GM18861 (cell line): ENCODE measurements around the gene SLC29A4.
"Not testable (repeated sequence)": the region's sequence is repeated elsewhere in the genome, so short reads cannot be mapped to it uniquely, and the experiment has no call there.

ENCODE experiments used
- ATAC-seq: cut with Tn5 transposase; IDR thresholded peaks from one replicate; pipeline ENCODE4 v1.9.1; 2021; ENCODE audit not compliant: unreplicated experiment

SLC29A4 gene

DNA sequence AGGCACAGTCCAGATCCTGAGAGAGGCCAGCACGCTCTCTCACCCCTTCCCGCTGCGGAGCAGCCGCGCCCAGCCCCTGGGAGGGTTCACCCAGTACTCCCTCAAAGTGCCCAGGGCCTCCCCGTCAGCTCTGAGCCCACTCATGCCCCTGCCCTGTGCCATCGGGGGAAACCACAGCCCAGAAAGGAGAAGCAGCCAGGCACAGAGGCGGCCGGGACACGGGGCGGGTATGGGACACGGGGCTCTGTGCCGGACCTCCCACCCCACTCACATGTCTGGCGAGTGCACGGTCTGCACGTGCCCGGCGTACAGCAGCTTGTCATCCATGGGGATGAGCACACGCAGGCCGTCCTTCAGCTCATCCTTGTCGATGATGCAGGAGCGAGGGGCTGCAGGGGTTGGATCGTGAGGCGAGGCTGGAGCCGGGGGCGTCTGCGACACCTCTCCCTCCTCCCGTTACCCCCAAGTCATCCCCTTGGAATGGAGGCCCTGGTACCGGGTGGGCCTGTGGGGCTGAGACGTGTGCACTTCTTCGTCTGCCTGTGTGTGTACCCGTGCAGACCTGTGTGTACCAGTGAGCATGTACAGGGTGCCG, 38.2 kb downstream of the SLC29A4 start:
- ATAC-seq: no peak

DNA sequence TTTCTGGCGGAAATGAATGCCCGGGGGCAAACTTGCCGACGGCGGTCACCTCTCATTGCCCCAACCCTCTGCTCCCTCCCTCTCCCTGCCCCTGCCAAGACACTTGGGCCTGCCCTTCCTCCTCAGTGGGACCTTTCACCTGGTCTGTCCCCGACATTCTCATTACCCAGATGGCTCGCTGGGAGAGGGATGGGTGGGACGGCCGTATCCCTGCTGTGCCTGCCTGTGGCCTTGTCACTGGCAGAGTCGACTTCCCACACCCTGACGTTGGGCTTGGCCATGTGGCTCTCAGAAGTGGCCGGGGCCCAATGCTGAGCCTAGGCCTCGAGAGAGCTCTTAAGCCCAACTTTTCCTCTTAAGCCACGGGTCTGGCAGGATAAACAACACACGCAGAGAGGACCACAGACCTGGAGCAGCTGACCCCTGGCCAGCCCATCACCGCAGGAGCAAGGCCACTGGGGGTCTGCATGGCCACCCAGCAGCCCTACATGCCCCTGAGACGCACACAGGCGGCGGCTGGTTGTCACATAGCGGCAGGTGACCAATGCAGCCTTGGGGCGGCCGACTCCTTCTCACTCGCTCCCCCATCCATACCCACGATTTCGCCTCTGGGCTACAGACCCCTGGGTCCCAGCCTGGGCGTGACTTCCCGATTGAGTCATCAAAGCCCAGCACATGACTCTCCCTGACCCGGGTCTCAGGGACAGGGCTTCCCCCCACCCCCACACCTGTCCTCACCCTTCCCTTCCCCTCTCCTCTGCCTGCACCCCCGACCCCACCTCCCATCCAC, 40.1 kb downstream of the SLC29A4 start:
- no peak for ATAC-seq

DNA sequence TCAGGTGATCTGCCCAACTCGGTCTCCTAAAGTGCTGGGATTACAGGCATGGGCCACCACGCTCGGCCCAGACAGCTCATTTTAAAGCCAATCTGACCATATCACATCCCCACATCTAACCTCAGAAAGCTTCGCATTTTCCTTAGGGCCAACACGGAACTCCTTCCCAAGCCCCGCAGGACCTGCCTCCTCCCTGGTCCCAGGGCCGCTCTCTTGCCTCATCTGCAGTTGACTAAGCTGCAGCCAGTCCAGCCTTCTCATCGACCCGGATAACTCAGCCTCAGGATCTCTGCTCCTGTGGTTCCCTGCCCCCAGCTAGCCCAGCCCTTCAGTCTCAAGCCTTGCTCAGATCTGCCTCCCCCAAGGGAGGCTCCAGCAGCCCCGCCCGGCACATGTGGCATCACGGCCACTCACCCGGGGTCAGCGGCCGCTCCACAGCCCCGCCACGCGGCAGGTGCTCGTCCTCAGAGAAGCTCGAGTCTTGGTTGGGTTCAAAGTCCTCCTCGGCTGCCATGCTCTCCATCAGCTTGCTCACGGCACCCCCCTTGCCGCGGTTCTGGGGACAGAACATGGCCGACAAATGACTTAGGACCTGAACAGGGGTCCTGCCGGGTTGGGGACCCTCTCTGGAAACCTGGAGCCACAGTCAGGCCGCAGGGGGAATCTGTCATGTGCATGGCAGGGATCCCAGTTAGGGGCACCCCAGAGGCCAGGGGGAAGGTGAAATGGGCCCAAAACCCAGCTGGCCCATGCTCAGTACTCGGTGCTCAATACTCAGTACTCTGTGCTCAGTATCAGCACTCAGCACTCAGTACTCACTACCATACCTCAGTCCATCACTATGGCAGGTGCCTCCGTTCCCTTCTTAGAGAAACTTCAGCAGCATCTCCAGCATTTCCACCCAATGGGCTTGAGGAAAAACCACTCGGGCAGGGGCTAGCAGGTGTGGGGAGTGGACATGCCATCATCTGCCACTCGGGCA, 41.3 kb downstream of the SLC29A4 start:
- ATAC-seq: not testable (repeated sequence)

DNA sequence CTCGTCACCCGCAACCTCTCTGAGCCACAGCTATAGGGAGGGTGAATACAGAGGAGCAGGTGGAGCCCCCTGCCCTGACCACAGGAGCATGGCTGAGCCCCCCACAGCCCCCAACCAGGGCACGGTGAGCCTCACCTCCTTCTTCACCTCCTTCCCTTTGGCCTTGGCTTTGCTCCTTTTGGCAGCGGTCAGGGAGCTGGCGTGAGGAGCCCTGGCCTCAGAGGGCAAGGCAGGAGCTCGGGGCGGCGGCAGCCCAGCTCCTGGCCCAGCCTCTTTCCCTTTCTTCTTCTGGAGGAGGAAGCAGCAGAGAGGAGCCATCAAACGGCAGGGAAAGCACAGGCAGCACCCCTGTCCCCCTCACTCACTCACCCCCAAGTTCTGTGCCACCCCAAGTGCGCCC, 42.2 kb downstream of the SLC29A4 start:
- no peak for ATAC-seq

DNA sequence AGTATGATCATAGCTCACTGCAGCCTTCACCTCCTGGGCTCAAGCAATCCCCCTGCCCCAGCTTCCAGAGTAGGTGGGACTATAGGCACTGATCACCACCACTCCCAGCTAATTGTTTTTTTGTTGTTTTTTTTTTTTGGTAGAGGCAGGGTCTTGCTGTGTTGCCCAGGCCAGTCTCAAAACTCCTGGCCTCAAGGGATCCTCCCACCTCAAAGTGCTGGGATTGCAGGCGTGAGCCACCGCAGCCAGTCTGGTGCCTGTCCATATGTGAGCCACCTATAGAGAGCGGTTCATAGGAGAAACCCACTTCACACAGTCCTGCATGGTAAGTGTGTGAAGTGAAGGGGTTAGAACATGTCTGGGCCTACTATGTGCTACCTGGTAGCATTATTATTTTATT, 47.5 kb downstream of the SLC29A4 start:
- no peak for ATAC-seq

DNA sequence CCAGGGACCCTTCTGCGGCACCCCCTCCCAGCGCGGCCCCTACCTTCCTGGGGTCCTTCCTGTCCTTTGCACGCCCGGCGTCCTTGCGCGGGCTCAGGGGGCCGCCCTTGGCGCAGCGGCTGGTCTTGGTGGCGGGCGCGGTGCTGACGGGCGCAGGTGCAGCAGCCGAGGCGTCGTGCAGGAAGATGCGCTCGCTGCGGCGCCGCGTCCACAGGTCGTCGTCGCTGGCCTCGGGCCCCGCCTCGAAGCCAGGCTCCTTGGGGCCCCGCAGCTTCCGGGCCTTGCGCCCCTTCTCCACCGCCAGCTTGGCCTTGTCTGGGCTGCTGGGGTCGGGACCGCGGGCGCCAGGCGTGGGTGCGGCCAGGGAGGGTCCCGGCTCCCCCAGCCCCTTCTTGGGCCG, 49.8 kb downstream of the SLC29A4 start:
- no peak for ATAC-seq

DNA sequence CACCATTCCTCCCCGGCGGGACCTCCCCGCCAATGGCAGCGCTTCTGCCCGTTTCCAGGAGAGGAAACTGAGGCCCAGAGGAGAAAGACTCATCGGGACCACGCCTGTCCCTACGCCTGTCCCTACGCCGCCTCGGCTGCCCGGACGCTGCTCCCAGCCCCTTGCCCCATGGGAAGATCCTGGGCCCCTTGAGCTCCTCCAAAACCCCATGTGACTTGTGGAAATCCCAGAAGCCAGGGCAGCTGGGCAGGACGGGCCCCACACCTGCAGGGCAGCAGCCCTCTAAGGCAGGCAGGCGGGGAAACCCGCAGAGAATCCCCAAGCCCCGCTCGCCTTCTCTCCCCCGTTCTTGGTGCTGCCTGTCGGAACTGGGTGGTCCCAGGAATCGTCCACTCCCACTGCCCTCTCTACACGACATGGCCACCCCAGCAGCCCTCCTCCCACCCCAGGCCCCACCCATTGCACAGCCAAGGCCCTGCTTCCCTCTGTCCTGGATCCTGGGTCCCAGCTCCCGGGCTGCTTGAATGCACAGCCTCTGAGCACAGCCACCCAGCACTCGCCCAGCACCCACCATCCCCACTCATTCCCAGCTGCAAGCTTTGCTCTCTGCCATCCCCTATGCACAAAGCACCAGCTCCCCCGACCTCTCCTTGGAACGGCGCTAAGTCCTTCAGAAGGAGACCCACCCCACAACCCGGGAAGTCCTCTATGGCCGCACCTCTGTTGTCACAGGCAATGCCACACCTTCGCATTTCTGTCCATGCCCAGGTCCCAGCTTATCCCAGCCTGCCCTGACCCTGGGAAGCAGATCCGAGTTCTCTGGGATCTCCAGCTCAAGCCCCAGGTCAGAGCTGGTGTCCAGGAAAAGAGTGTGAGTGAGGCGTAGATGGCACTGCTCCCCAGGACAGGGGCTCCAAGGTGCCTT, 50.6 kb downstream of the SLC29A4 start:
- ATAC-seq: no peak

DNA sequence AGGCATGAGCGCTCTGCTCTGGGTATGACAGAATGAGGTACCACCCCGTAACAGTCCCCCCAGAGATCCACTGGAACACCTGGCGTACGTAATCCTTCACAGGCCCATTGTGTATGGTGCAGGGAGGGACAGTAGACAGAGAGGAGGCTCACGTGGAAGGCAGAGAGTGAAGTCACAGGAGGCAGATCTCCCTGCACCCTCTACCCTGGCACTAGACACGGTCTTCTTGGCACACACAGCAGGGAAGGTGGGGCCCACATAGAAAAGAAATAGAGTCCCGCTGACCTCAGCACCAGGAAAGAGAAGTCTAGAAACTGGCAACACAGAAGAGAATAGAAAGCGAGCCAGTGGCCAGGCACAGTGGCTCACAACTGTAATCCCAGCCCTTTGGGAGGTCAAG, 51.9 kb downstream of the SLC29A4 start:
- ATAC-seq: no peak

DNA sequence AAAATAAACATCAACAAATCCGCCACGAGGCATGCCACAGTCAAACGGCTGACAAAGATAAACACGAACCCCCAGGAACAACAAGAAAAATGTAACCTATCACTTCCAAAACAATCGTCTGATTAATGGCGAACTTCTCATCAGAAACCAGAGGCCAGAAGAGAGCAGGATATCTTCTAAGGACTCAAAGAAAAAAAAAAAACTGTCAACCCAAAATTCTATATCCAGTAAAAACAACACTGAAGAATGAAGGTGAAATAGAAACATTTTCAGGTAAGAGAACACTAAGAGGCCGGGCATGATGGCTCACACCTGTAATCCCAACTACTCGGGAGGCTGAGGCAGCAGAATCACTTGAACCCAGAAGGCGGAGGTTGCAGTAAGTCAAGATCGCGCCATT, 54.3 kb downstream of the SLC29A4 start:
- no peak for ATAC-seq

DNA sequence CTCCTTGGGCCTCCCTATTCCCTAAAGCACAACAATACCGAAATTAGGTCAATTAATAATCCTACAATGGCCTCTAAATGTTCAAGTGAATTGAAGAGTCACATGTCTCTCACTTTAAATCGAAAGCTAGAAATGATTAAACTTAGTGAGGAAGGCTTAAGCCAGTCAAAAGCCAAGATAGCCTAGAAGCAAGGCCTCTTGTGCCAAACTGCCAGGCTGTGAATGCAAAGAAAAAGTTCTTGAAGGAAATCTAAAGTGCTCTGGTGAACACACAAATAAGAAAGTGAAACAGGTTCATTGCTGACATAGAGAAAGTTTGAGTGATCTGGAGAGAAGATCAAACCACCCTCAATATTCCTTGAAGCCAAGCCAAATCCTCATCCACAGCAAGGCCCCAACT, 57.2 kb downstream of the SLC29A4 start:
- no peak for ATAC-seq

DNA sequence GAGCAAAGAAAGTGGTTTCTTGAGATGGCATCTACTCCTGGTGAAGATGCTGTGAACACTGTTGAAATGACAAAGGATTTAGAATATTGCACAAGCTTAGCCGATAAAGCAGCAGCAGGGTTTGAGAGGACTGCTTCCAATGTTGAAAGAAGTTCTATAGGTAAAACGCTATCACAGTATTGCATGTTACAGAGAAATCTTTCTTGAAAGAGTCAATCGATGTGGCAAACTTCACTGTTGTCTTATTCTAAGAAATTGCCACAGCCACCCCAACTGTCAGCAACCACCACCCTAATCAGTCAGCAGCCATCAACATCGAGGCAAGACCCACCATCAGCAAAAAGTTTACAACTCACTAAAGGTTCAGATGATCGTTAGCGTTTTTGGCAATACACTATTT, 59.9 kb downstream of the SLC29A4 start:
- ATAC-seq: no peak

DNA sequence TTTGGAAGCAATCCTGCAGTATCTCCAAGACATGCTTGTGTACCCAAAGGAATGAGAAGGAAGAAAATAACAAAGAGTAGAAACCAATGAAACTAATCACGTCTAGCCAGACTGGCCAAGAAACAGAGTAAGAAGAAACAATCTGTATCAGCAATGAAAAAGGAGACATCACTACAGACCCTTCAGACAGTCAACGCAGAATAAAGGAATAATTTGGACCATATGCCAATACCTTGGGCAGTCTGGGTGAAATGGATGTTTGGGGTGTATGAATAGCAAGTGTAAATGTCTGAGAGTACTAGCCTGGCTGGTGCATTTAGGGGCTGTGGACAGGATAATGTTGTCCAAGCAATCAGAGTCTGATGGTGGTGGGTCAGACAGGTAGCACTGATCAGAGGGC, 61.1 kb downstream of the SLC29A4 start:
- no peak for ATAC-seq

DNA sequence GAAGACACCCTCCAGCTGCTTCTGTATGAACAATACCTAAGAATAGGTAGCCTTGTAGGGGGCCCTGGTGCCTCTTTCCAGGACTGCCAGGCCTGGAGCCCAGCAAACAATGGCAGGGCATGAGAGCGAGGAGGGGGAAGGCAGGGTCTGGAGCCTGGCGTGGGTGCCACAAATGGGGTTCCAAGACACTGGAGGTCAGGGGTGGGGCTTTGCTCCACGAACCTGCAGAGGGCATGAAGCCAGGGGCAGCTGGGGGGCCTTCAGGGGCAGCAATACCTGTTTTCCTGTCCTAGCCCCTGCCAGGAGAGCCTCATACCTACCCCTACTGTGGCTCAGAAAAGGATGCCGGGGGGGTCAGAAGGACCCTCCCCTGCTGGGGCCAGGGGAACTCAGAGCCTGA, 61.6 kb downstream of the SLC29A4 start:
- no peak for ATAC-seq

DNA sequence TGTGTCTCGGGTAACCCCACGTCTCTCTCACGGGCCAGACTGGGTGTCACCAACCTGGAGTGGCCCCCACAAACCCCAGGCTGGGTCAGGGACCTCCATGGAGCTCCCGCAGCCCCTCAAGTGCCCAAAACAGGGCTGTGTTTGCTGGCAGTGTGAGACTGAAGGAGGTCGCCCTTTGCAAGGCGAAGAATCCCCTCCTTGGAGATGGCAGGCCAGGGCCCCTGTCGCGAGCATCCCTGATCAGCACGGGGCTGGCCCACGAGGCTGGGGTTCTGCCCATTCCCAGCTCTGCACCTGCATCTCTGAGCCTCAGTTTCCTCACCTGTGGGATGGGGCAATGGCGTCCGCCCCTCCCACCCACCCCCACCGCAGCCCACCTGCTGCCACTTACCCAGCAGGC, 62.4 kb downstream of the SLC29A4 start:
- no peak for ATAC-seq

DNA sequence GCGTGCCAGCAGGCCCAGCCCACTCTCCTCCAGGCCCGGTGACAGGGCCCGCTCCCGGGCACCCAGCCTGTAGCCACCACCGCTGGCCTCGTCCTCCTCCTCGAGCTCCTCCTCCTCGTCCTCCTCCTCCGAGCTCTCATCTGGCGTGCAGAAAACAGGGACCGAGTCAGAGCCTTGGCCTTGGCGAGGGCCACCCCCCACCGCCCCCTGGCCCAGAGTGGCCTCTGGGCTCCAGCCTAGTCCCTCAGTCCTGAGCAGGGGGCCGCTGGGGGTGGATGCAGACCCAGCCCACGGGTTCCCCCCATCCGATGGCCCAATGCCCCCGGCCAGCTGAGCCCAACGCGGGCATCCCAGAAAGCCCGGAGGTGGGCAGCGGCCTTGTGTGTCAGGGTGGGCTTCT, 62.9 kb downstream of the SLC29A4 start:
- no peak for ATAC-seq

DNA sequence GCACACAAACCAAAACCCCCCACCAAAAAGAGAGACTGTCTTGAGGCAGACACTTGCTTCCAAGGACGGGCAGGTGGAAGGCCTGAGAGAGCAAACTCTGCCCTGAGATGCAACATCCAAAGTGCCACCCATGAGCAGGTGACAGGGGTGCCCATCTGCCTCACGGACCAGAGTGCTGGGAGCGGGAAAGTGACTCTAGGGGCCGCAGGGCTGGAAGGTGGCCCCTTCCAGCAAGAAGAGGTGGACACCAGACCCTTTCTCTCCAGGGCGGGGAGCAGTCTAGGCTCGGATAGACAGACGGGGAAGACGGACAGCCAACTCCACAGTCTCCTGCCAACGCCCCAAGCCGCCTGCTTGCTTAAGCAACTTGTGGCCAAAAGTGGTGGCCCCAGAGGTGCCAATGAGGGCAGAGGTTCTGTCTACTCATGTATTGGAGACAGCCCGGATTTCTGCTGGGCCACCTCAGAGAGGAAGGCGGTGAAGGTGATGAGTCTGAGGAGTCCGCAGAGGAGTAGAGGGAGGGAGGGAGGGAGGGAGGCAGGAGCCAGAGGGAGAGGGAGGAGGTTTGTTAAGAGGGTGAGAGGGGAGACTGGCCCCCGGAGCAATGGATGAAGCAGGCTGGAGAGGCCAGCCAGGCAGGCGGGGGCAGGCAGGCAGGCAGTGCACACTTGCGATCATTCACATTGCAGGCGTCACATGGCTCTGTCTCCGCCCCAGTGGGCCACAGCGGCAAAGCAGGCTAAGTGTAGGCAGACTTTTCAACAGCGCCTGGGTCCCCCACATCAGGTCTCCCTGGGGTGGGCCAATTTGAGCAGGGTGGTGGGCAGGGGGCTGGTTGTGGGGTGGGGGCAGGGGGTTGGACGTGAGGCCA, 65.6 kb downstream of the SLC29A4 start:
- ATAC-seq: no peak

DNA sequence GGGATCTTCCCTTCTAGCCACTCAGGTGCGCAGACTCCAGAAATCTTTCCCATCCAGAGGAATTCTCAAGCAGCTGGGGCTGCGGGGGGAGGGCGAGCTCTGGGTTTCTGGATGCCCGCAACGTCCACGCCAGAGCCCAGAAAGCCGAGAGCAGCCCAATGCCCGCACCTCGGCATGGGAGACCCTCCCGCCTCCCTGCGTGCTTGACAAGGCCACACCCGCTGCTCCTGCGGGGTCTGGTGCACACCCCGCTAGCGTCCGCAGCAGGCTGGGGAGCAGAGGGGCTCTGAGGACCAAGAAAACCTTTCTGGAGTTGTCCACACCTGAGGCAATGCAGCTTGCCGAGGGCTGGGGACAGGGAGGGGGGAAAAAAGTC, 66.2 kb downstream of the SLC29A4 start:
- no peak for ATAC-seq

DNA sequence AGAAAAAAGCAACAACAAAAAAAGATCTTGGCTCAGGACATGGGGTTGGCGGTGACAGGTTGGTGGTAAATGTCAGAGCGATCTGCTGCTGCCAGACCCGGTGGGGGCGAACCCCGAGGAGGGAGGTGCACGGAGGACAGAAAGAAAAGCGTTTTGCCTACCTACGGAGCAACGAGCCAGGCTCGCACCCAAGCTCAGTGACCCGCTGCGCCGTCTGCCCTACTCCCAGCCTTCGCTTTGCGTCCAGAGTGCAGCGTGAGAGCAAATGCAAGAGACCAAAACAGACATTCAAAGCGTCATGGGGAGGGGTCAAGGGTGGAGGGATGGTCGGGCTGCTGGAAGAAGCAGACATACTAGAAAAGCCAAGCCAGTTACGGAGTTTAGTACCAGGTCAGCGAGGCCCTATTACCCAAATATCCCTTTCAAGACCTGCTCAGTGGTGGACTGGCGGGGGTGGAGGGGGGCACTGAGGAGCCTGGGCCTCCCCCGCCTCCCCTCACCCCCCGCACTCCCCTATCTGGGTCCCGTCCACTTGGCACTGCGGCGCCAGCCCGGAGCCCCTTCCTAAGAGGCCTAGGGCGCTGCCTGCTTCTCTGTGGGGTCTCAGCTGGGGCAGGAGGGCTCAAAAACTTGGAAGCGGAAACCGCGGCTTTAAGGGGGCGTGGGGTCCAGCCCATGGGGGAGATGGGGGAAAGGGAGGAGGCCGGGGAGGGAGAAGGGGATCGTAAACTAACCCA, 66.9 kb downstream of the SLC29A4 start:
- ATAC-seq: no peak

DNA sequence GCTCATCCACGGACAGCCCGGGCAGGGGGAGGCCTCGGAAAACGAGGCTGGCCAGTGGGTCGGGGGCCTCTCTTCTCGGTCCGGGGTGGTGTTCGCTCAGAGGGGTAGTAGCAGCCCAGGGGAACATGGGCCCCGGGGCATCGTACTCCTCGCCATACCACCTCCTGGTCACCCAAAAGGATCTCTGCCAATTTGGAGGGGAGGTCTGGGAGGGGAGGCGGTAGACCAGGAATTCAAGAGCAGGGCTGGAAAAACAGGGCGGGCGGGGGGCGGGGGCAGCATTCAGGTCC, 67.4 kb downstream of the SLC29A4 start:
- no peak for ATAC-seq
